K562 (cell line): Measurements from ENCODE around the gene CD300H. TPM values are rescaled to one million over a fixed set of nuclear protein-coding genes. Genes with fewer than 3 reads are reported as not detected.

Experiments
- PRPF4 ChIP-seq: fragments of 200-400 bp; formaldehyde crosslinking; IDR thresholded peaks from one replicate; pipeline ENCODE4 v1.6.1; 2017; ENCODE audit warnings: low read length, low read depth, mild to moderate bottlenecking; ENCODE audit not compliant: insufficient read depth, poor library complexity, severe bottlenecking
- polyA plus RNA-seq, 8 experiments: library from polyadenylated mRNA; depleted of rRNA in 4 of 8; stranded (reverse) in 5 of 8; unstranded in 3 of 8; fragments of >200 nt; fragmentation: Nextera tagmentation in 2 of 8; fragmentation: Illumina TruSeq in 1 of 8; extraction: Ambion mirVana in 2 of 8; extraction: Trizol in 1 of 8; gene quantifications; 2 replicates each; pipeline versions ENCODE4 v1.2.1 to v1.2.3, GENCODE V29; 2011 to 2014; ENCODE audit warnings: inconsistent platforms in 1 of 8, missing spikeins in 1 of 8
- total RNA-seq, 7 experiments: library from RNA; depleted of rRNA in 6 of 7; stranded (reverse); fragments of >200 nt in 6 of 7; fragmentation: Illumina TruSeq in 2 of 7; extraction: Trizol in 2 of 7; gene quantifications; 2 replicates each; pipeline versions ENCODE4 v1.2.1 to v1.2.3, GENCODE V29; 2011 to 2021; ENCODE audit warnings: low replicate concordance in 1 of 7
- TF ChIP-seq, protein P1 (sequence below): sonication (generic); formaldehyde crosslinking; IDR thresholded peaks from 2 replicates; pipeline ENCODE4 v1.5.0; 2020; ENCODE audit warnings: missing genetic modification reagents
- TF ChIP-seq, protein P2 (sequence below): fragments of 250-450 bp; sonication (Bioruptor Pico); IDR thresholded peaks from 2 replicates; pipeline ENCODE4 v1.8.0; 2021; ENCODE audit warnings: moderate library complexity, mild to moderate bottlenecking, inconsistent platforms
- TF ChIP-seq, protein P3 (sequence below), 2 experiments: fragments of 150-350 bp in 1 of 2; IDR thresholded peaks; 2 replicates each; pipeline ENCODE4 v1.6.1; 2012 to 2016; ENCODE audit warnings: low read depth in 2 of 2, low read length in 2 of 2, mild to moderate bottlenecking in 1 of 2, moderate library complexity in 1 of 2
- TF ChIP-seq, protein P4 (sequence below): fragments of 200-800 bp; sonication (Bioruptor generic); IDR thresholded peaks from 2 replicates; pipeline ENCODE4 v1.6.1; 2016; ENCODE audit warnings: missing genetic modification characterization, missing compliant biosample characterization
- TF ChIP-seq, protein P5 (sequence below), 2 experiments: fragments of 450-650 bp in 1 of 2; sonication (generic) in 1 of 2; formaldehyde crosslinking in 1 of 2; IDR thresholded peaks; 2 replicates each; pipeline versions ENCODE4 v1.7.1 to v1.9.0; 2016 to 2022; ENCODE audit warnings: inconsistent platforms in 1 of 2, mild to moderate bottlenecking in 1 of 2, missing genetic modification reagents in 1 of 2

CD300H gene
- total and polyA plus RNA-seq, 9 of the 15 experiments (the other 6 are each of a cell fraction or from before 2014, with no cell fraction given), result not detected

DNA sequence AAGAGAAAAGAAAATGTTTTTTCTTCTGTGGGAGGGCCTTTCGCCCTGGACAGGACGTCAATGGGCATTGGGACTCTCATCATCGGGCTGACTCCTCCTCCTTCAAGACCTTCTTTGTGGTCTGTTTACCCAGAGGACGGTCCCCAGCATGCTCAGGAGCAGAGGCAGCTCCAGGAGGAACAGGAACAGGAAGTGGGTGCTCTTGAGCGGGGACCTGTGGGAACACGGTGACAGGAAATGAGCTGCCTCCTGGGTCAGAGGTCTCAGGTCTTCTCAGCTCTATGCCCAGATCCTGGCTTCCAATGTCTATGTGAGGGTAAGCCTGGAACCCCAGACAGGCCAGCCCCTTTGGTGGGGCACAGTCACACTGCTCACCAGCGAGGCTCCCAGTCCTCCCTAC is 12.6 kb upstream of the CD300H start (continued):
- TF ChIP-seq, protein P1, sequence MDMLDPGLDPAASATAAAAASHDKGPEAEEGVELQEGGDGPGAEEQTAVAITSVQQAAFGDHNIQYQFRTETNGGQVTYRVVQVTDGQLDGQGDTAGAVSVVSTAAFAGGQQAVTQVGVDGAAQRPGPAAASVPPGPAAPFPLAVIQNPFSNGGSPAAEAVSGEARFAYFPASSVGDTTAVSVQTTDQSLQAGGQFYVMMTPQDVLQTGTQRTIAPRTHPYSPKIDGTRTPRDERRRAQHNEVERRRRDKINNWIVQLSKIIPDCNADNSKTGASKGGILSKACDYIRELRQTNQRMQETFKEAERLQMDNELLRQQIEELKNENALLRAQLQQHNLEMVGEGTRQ (CRISPR knock-in tag), result no peak
- TF ChIP-seq, protein P2, sequence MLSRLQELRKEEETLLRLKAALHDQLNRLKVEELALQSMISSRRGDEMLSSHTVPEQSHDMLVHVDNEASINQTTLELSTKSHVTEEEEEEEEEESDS (CRISPR knock-in tag), result no peak
- TF ChIP-seq, protein P3, sequence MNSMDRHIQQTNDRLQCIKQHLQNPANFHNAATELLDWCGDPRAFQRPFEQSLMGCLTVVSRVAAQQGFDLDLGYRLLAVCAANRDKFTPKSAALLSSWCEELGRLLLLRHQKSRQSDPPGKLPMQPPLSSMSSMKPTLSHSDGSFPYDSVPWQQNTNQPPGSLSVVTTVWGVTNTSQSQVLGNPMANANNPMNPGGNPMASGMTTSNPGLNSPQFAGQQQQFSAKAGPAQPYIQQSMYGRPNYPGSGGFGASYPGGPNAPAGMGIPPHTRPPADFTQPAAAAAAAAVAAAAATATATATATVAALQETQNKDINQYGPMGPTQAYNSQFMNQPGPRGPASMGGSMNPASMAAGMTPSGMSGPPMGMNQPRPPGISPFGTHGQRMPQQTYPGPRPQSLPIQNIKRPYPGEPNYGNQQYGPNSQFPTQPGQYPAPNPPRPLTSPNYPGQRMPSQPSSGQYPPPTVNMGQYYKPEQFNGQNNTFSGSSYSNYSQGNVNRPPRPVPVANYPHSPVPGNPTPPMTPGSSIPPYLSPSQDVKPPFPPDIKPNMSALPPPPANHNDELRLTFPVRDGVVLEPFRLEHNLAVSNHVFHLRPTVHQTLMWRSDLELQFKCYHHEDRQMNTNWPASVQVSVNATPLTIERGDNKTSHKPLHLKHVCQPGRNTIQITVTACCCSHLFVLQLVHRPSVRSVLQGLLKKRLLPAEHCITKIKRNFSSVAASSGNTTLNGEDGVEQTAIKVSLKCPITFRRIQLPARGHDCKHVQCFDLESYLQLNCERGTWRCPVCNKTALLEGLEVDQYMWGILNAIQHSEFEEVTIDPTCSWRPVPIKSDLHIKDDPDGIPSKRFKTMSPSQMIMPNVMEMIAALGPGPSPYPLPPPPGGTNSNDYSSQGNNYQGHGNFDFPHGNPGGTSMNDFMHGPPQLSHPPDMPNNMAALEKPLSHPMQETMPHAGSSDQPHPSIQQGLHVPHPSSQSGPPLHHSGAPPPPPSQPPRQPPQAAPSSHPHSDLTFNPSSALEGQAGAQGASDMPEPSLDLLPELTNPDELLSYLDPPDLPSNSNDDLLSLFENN (IDR thresholded peaks at IDR 0.05; ENCODE audit: low read depth in 2 of 2, low read length in 2 of 2), result no peak
- TF ChIP-seq PRPF4, result no peak
- TF ChIP-seq, protein P4, sequence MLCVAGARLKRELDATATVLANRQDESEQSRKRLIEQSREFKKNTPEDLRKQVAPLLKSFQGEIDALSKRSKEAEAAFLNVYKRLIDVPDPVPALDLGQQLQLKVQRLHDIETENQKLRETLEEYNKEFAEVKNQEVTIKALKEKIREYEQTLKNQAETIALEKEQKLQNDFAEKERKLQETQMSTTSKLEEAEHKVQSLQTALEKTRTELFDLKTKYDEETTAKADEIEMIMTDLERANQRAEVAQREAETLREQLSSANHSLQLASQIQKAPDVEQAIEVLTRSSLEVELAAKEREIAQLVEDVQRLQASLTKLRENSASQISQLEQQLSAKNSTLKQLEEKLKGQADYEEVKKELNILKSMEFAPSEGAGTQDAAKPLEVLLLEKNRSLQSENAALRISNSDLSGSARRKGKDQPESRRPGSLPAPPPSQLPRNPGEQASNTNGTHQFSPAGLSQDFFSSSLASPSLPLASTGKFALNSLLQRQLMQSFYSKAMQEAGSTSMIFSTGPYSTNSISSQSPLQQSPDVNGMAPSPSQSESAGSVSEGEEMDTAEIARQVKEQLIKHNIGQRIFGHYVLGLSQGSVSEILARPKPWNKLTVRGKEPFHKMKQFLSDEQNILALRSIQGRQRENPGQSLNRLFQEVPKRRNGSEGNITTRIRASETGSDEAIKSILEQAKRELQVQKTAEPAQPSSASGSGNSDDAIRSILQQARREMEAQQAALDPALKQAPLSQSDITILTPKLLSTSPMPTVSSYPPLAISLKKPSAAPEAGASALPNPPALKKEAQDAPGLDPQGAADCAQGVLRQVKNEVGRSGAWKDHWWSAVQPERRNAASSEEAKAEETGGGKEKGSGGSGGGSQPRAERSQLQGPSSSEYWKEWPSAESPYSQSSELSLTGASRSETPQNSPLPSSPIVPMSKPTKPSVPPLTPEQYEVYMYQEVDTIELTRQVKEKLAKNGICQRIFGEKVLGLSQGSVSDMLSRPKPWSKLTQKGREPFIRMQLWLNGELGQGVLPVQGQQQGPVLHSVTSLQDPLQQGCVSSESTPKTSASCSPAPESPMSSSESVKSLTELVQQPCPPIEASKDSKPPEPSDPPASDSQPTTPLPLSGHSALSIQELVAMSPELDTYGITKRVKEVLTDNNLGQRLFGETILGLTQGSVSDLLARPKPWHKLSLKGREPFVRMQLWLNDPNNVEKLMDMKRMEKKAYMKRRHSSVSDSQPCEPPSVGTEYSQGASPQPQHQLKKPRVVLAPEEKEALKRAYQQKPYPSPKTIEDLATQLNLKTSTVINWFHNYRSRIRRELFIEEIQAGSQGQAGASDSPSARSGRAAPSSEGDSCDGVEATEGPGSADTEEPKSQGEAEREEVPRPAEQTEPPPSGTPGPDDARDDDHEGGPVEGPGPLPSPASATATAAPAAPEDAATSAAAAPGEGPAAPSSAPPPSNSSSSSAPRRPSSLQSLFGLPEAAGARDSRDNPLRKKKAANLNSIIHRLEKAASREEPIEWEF, result no peak
- TF ChIP-seq, protein P5, sequence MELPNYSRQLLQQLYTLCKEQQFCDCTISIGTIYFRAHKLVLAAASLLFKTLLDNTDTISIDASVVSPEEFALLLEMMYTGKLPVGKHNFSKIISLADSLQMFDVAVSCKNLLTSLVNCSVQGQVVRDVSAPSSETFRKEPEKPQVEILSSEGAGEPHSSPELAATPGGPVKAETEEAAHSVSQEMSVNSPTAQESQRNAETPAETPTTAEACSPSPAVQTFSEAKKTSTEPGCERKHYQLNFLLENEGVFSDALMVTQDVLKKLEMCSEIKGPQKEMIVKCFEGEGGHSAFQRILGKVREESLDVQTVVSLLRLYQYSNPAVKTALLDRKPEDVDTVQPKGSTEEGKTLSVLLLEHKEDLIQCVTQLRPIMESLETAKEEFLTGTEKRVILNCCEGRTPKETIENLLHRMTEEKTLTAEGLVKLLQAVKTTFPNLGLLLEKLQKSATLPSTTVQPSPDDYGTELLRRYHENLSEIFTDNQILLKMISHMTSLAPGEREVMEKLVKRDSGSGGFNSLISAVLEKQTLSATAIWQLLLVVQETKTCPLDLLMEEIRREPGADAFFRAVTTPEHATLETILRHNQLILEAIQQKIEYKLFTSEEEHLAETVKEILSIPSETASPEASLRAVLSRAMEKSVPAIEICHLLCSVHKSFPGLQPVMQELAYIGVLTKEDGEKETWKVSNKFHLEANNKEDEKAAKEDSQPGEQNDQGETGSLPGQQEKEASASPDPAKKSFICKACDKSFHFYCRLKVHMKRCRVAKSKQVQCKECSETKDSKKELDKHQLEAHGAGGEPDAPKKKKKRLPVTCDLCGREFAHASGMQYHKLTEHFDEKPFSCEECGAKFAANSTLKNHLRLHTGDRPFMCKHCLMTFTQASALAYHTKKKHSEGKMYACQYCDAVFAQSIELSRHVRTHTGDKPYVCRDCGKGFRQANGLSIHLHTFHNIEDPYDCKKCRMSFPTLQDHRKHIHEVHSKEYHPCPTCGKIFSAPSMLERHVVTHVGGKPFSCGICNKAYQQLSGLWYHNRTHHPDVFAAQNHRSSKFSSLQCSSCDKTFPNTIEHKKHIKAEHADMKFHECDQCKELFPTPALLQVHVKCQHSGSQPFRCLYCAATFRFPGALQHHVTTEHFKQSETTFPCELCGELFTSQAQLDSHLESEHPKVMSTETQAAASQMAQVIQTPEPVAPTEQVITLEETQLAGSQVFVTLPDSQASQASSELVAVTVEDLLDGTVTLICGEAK (IDR thresholded peaks at IDR 0.05), result peak; percentile 63; the same call in 1 of the 2 replicates
- TF ChIP-seq, protein P5 (CRISPR knock-in tag; IDR thresholded peaks at IDR 0.05), result no peak
